HCT116 (cell line): Measurements from ENCODE around the gene RANGAP1. TPM values are rescaled to one million over a fixed set of nuclear protein-coding genes. Genes with fewer than 3 reads are reported as not detected.

ENCODE experiments used
- ATAC-seq: fragments of 200-7000 bp; cut with Tn5 transposase; 2 replicates; pipeline ENCODE4 v1.9.1; 2020; ENCODE audit warnings: mild to moderate bottlenecking, moderate library complexity
- BruUV-seq: library from RNA; stranded (reverse); fragments of 400-500 nt; replicated peaks from 2 replicates; lab custom pipeline; 2021; lab: Mats Ljungman, UMichigan
- CTCF ChIA-PET: fragments of 300-600 bp; sonication (Branson Sonifier 250); formaldehyde crosslinking; loops from one replicate; lab custom pipeline; 2021; ENCODE audit warnings: antibody characterized with exemption; lab: Charles Lee
- POLR2A ChIA-PET: fragments of 300-600, 350-600 bp; sonication (Branson Sonifier 250); formaldehyde crosslinking; loops from one replicate; lab custom pipeline; 2021; ENCODE audit warnings: antibody characterized with exemption; lab: Charles Lee
- RAD21 ChIA-PET, 2 experiments: fragments of 300-600 bp; sonication (Branson Sonifier 250); formaldehyde crosslinking; loops; one replicate each; lab custom pipeline; 2023; ENCODE audit warnings: low total read pairs in 2 of 2; ENCODE audit not compliant: uncharacterized antibody in 2 of 2, unreplicated experiment in 2 of 2, low non-redundant PET in 1 of 2; lab: Charles Lee
- DNase-seq: peaks from one replicate; pipeline ENCODE4 v3.0.0-alpha.2; 2010; ENCODE audit warnings: low read depth, low spot score
- H2AFZ ChIP-seq: fragments of 200-600 bp; shearing (Covaris generic), sonication (generic); 2 replicates; pipeline ENCODE4 v1.6.1; 2017; ENCODE audit warnings: low read depth, mixed run types, mixed read lengths, antibody characterized with exemption, low read length; ENCODE audit not compliant: poor library complexity, severe bottlenecking
- H3K27ac ChIP-seq: 2 replicates; pipeline ENCODE4 v1.5.1; 2012; ENCODE audit warnings: low read depth, low read length
- H3K27me3 ChIP-seq: fragments of 200-600 bp; sonication (generic); 2 replicates; pipeline ENCODE4 v1.6.1; 2016; ENCODE audit warnings: mixed run types, low read length, mixed read lengths; ENCODE audit not compliant: insufficient read depth
- H3K36me3 ChIP-seq, 2 experiments: fragments of 200-500 bp in 1 of 2; fragments of 200-600 bp in 1 of 2; sonication (Bioruptor generic) in 1 of 2; sonication (generic) in 1 of 2; 2 replicates each; pipeline versions ENCODE4 v1.5.1 to v1.6.1; 2014 to 2016; ENCODE audit warnings: low read length in 2 of 2, inconsistent platforms in 1 of 2, mixed read lengths in 1 of 2, mixed run types in 1 of 2; ENCODE audit not compliant: insufficient read depth in 2 of 2, control insufficient read depth in 1 of 2
- H3K4me1 ChIP-seq, 2 experiments: fragments of 200-600 bp in 1 of 2; sonication (generic) in 1 of 2; 2 replicates each; pipeline versions ENCODE4 v1.5.1 to v1.6.1; 2012 to 2017; ENCODE audit warnings: low read length in 2 of 2, inconsistent platforms in 1 of 2, mild to moderate bottlenecking in 1 of 2, mixed read lengths in 1 of 2, mixed run types in 1 of 2, moderate library complexity in 1 of 2; ENCODE audit not compliant: insufficient read depth in 2 of 2, control insufficient read depth in 1 of 2
- H3K4me2 ChIP-seq: fragments of 200-600 bp; sonication (generic); 2 replicates; pipeline ENCODE4 v1.6.1; 2017; ENCODE audit warnings: mixed run types, low read length, mixed read lengths
- H3K4me3 ChIP-seq, 2 experiments: fragments of 200-600 bp in 1 of 2; sonication (generic) in 1 of 2; replicated peaks in 1 of 2; 2 replicates each; pipeline ENCODE4 v1.5.1; 2011 to 2016; ENCODE audit warnings: low read length in 2 of 2, control low read depth in 1 of 2, low read depth in 1 of 2, mild to moderate bottlenecking in 1 of 2, mixed read lengths in 1 of 2, mixed run types in 1 of 2
- H3K79me2 ChIP-seq: fragments of 200-600 bp; sonication (generic); 2 replicates; pipeline ENCODE4 v1.6.1; 2017; ENCODE audit warnings: mild to moderate bottlenecking, mixed run types, low read length, moderate library complexity, mixed read lengths; ENCODE audit not compliant: insufficient read depth
- H3K9ac ChIP-seq: fragments of 200-600 bp; sonication (generic); 2 replicates; pipeline ENCODE4 v1.6.1; 2016; ENCODE audit warnings: low read length, mixed read lengths
- H3K9me2 ChIP-seq: fragments of 200-600 bp; sonication (generic), shearing (Covaris generic); 2 replicates; pipeline ENCODE4 v1.6.1; 2017; ENCODE audit warnings: mixed run types, mild to moderate bottlenecking, moderate library complexity; ENCODE audit not compliant: insufficient read depth
- H3K9me3 ChIP-seq, 2 experiments: fragments of 200-500 bp in 1 of 2; fragments of 200-600 bp in 1 of 2; sonication (Bioruptor generic) in 1 of 2; sonication (generic) in 1 of 2; 2 replicates each; pipeline ENCODE4 v1.6.1; 2014 to 2017; ENCODE audit warnings: low read length in 2 of 2, mixed read lengths in 2 of 2, inconsistent platforms in 1 of 2, low read depth in 1 of 2, mild to moderate bottlenecking in 1 of 2, mixed run types in 1 of 2, moderate library complexity in 1 of 2; ENCODE audit not compliant: control insufficient read depth in 1 of 2, insufficient read depth in 1 of 2
- H4K20me1 ChIP-seq: fragments of 200-600 bp; sonication (generic), shearing (Covaris generic); 2 replicates; pipeline ENCODE4 v1.6.1; 2017; ENCODE audit warnings: mixed run types, mild to moderate bottlenecking, moderate library complexity; ENCODE audit not compliant: insufficient read depth
- ATF3 ChIP-seq: IDR thresholded peaks from 2 replicates; pipeline ENCODE4 v1.6.1; 2012
- CBX3 ChIP-seq: IDR thresholded peaks from 2 replicates; pipeline ENCODE4 v1.6.1; 2012; ENCODE audit warnings: low read depth
- EGR1 ChIP-seq: IDR thresholded peaks from 2 replicates; pipeline ENCODE4 v1.6.1; 2012; ENCODE audit warnings: low read depth
- EZH2 ChIP-seq: fragments of 200-600 bp; sonication (generic); IDR thresholded peaks from 2 replicates; pipeline ENCODE4 v1.6.1; 2017; ENCODE audit warnings: antibody characterized with exemption, mixed run types
- JUND ChIP-seq: IDR thresholded peaks from 2 replicates; pipeline ENCODE4 v1.6.1; 2012
- MAX ChIP-seq: IDR thresholded peaks from 2 replicates; pipeline ENCODE4 v1.6.1; 2012
- POLR2A ChIP-seq: IDR thresholded peaks from 2 replicates; pipeline ENCODE4 v1.7.0; 2011; ENCODE audit warnings: borderline replicate concordance; ENCODE audit not compliant: insufficient read depth, insufficient read length; ENCODE audit errors: extremely low read depth
- REST ChIP-seq: IDR thresholded peaks from 2 replicates; pipeline ENCODE4 v1.6.1; 2012; ENCODE audit warnings: low read depth
- ZBTB33 ChIP-seq: IDR thresholded peaks from 2 replicates; pipeline ENCODE4 v1.6.1; 2011; ENCODE audit warnings: mild to moderate bottlenecking, low read length, moderate library complexity; ENCODE audit not compliant: insufficient replicate concordance; ENCODE audit errors: extremely low read depth
- ZFX ChIP-seq: fragments of 450-650 bp; IDR thresholded peaks from 2 replicates; pipeline ENCODE4 v1.6.1; 2017
- ZNF274 ChIP-seq: fragments of 200-500 bp; sonication (Bioruptor generic); IDR thresholded peaks from 2 replicates; pipeline ENCODE4 v1.6.1; 2014; ENCODE audit warnings: mild to moderate bottlenecking, low read depth, low read length, inconsistent platforms
- intact Hi-C: fragments of 100-400 bp; cut with micrococcal nuclease; formaldehyde crosslinking; loops from 2 replicates; pipeline ENCODE4 v1.10.0; 2022
- total RNA-seq: library from RNA; stranded (reverse); gene quantifications from one replicate; pipeline ENCODE4 v1.2.1, GENCODE V29; 2021; ENCODE audit not compliant: unreplicated experiment

RANGAP1 gene
- total RNA-seq, 1 experiment from 2014 or later, result 121 TPM

- CTCF ChIA-PET, result no interaction called here
- Histone ChIP-seq H3K27ac (no peak overlapping the region), H3K27me3 (no peaks in the 10 kb centered on the region), H3K4me2 (no peak overlapping the region), H3K9ac (no peak overlapping the region), H3K9me2 (no peaks in the 10 kb centered on the region), H4K20me1 (no peaks in the 10 kb centered on the region), H3K36me3 (peaks cover 0 to 5% of the 10 kb centered on the region in 2 experiments; a peak in 3 of 4 replicates), H2AFZ (no peak overlapping the region), H3K4me3 (no peak overlapping the region), H3K4me1 (no peaks in the 10 kb centered on the region), H3K79me2 (no peaks in the 10 kb centered on the region), H3K9me3 (no peaks in the 10 kb centered on the region)
- POLR2A ChIA-PET, result no interaction called here
- ATAC-seq (no peak), DNase-seq (no peak)
- intact Hi-C loops, result no loop called here
- BruUV-seq, result no TSS peak
- RAD21 ChIA-PET, result interaction anchor here in 1 of 2 experiments (0.6 kb wide), 1 partner anchor 44 kb away, joined by 3 read pairs; no protein-coding TSS in a partner anchor
- TF ChIP-seq EZH2 (no peak), REST (no peak), ZNF274 (no peak), ZFX (no peak), JUND (no peak), ATF3 (no peak), ZBTB33 (no peak), CBX3 (no peak), POLR2A (no peak), MAX (no peak), EGR1 (no peak)
These were observed 63.0 kb downstream of the RANGAP1 start for GRCh38 chr22:41222846-41223507.
